ENCODE measurements around the gene CNTNAP5.

Gene CNTNAP5

DNA sequence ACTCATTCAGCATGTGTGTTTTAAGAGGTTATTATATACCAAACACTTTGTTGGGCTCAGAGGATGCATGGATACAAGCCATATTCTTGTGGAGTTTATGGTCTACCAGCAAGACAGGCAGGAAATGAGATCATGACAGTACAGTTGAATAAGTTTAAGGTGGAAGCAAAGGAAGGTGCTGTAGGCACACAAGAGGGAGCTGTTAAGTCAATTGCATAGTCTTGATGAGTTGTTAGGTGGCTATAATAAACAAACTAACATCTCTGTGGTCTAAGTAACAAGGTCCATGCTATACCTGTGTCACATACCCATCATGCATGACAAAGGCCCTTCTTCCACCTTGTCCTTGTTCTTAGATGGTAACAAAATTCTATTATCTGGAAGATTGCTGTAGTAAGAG lies 538.3 kb downstream of the CNTNAP5 start:
- peak; percentile 18 for DNase-seq

DNA sequence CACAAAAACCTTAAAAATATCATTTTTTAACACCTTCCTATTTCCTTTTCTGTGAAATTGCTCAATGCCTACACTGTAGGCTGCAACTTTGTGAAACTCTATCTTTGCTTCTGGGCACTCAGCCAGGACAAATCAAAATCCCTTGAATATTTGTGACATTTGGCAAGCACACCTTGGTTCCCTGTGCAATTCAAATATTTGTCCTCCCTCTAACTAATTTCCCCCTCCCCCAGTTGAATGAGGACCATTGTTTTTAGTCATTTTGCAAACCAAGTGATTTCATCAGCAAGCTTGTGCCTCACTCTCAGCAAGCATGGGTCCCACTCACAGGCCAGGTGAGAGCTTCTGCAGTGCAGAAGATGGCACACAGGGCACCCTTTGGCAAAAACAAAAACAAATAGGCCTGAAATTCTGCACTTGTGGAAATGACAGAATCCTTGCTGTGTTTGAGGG lies 541.5 kb downstream of the CNTNAP5 start:
- peak; percentile 11 for DNase-seq

DNA sequence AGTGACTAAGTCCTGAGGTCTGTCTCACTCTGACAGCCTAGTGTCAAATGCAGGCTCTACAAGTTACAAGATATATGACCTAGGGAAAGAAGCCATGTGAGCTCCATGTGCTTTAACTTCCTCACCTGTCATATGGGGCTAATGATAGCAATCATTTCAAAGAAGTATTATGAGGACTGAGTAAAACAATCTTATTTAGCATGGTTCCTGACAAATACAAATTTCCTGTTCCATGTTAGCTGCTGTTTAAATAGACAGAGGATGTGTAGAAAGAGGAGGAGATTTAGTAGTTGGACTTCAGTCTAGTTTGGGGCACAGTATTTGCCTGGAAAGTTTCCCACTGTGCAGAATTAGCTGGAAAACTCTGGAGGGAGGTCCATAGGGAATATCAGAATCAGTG lies 545.8 kb downstream of the CNTNAP5 start:
- no peak for DNase-seq

DNA sequence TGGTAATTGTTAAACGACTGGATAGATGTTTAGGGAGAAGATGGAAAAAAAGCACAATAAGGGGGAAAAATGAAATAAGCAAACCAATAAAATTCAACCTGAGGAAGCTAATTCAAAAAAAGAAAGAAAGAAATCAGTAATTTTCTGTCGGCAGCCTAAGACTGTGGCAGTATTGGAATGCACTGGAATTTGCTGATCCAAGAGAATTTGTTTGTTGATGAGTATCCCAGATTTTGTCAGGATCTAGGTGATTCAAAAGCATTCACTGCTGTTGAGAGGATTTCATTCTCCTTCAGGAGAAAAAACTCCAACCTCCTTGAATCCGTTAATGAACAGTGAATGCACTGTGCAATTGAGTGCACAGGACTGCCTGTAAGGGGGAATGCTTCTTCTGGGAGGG lies 546.7 kb downstream of the CNTNAP5 start:
- DNase-seq = no peak

DNA sequence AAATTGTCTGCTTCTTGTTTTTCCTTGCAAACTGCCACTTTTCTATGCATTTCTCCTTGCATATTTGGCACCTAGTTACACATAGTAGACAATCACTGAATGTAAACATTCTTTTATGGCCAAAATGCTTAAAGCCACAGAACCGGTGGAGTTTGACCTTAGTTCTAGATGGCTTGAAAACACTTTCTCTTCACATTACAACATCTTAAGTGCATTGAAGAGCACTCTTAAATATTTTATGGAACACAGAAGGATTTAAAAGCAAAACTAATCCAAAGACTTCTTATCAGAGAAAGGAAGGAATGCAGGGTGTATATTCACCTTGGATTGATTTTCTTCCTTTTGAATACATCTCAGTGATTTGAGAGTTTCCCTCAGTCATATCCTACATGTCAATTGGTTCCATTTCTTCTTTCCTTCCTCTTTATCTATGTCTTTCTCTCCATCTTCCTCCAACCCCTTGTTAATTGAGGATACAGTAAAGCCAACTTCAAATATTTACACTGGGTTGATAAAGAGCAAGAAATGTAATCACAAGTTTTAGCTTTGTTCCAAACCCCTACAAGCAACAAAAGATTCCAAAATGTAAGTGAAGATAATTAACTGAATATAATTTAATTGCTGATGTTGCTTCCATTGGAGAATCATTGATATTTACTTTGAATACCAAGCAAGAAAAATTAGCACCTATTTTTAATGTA lies 548.0 kb downstream of the CNTNAP5 start:
- DNase-seq = no peak

DNA sequence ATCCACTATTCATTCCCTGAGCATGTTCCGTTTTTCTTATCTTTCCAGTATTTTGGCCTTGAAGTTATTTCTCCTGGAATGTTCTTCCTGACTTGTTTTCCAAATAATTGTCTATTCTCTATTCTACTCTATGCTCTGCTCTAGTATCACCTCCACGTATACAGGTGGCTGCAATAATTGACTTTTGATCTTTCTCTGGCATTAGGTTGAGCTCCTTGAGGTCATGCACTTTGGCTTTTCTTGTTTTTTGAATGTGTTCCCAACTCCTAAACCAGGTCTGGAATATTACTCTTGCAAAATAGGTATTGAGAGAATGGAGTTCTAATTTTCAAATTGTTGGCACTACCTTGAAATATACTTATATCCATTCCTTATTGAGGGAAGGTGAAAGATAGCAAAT lies 550.4 kb downstream of the CNTNAP5 start:
- DNase-seq = no peak

DNA sequence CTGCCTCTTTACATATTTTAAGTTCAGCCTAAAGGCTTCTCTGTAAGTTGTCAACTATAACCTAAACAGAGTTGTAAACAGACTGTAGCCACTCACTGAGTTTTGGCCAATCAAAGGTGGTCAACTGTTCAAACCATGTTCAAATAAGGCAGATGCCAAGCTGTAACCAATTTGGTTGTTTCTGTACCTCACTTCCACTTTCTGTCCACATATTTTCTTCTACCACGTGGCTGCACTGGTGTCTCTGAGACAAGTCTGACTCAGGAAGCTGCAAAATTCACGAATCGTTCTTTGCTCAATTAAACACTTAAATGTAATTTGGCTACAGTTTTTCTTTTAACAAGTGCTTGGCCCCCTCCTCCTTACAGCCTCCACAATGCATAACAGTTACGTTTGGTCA lies 555.2 kb downstream of the CNTNAP5 start:
- no peak for DNase-seq

DNA sequence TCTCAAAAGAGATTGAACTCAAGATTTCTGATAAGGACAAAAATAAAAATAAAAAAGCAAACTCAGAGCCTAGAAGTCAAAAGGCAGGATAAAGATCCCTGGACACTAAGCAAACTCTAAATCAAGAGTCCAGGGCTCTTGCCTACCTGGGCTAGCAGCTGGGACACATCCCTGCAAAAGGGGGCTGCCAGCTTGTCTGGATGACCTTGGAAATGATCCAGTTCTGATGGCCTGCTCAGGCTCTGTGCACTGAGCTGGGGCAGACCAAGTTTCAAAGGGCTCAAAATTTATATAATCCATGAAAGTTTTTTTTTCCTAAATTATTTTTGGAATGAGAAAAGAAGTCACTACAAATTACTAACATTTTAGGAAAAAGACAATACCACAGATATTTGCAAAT lies 557.3 kb downstream of the CNTNAP5 start:
- DNase-seq = no peak

DNA sequence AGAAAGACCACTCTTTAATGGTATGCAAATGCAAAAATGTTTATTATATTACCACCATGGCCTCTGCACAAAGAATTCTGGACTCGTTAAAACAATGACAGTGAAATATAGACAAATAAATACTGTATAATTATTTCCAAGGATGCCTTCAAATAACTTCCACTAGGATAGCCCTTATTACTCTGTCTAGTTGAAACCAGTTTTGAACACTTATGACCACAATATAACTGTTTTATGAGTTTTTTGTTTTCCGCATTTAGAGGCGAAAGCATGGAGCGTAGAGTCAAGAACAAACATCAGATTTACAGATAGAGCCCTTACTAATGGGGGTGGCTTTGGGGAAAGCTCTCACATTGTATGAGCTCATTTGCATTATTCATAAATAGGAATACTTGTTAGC lies 559.5 kb downstream of the CNTNAP5 start:
- no peak for DNase-seq

DNA sequence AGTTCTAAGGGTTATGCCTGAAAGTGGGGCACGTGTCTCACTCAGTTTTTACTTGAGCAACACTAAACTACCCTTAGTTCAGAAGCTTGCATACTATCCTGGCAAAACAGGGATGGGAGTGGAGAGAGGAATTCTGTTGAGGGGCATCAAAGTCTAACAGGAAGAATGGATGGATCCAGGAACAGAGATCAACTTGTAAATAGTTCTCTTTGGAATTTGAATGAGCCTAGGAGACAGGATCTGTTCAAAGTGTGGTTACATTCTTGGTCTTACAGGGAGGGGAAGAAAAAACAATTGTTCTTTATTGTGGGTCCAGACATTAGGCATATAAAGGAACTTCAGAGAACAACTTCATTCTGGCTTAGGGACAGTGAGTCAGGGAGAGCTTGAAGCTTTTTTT lies 560.2 kb downstream of the CNTNAP5 start:
- DNase-seq = no peak

DNA sequence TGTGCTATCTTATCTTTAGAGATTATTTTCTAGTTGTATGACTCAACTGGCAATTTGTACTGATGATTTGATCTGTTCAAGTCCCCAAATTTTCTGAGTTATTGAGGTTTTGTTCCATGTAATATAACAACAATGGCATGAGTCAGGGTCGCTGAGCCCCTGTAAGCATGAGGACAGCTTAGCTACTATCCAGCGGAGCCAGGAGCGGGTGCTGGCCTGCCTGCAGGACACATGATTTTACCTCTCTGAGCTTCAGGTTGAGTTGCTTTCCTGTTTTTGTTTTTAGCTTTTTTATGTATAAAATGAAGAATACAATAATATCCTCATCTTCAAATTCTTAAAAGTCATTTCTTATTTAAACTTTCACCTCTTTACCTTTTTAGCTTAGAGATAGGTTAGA lies 561.1 kb downstream of the CNTNAP5 start:
- no peak for DNase-seq

DNA sequence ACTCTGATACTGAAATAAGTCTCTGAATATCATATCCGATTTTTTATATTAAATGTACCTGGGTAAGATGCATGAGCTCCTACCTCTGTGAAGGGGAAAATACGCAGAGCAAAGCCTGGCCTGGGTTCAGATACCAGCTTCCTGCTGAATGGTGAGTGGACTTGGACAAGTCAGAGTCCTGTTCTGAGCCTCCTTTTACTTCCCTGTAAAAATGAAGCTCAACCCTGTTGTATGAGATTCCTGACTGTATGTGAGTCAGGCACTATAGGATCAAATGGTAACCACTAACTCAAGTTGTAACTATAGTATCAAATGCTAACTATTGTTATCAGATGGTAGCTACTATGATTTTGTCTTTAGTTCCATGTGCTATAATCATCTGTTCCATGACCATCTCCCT lies 561.7 kb downstream of the CNTNAP5 start:
- no peak for DNase-seq

DNA sequence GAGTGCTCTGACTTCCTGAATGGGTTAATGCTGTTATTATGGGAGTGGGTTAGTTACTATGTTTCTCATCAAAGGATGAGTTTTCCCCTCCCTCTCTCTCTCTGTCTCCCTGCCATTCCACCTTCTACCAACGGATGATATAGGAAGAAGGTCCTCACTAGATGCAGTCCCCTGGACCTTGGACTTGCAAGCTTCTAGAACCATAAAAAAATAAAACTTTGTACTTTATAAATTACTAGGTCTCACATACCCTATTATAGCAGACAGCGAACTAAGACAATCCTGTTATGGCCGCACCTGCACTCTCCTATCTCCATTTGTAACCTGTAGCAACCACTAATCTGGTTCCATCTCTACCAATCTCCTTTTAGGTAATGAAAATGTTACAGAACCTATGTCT lies 564.9 kb downstream of the CNTNAP5 start:
- DNase-seq = no peak

DNA sequence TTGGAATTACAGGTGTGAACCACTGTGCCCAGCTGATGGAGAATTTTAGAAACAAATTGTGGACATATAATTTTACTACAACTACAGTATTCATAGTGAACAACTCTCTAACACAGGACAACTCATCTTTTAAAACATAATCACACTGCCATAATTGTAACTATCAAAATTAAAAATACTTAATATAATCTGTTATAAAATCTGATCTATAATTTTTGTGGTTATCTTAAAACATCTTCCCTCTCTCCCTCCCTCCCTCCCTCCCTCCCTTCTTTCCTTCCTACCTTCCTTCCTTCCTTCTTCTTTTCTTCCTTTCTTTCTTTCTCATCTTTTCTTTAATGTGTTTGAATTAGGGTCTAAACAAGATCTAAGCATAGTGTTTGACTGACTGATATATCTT lies 577.7 kb downstream of the CNTNAP5 start:
- DNase-seq = no peak

DNA sequence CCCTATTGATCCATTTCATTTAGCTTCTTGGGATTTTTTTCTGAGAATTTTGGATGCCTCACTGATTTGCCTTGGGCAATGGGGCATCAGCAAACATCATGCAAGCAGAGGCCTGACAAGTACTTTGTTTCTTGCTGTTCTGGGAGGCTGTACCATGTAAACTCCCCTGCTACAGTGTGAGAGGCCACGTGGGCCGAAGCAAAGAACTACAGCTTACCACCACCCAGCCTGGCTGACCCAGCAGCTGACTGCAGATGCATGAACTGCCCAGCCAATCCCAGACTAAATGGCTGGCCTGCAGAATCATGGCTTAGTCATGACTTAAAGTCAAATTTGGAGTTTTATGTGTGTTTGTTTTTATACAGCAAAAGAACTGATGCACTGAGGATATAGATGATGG lies 579.9 kb downstream of the CNTNAP5 start:
- no peak for DNase-seq

DNA sequence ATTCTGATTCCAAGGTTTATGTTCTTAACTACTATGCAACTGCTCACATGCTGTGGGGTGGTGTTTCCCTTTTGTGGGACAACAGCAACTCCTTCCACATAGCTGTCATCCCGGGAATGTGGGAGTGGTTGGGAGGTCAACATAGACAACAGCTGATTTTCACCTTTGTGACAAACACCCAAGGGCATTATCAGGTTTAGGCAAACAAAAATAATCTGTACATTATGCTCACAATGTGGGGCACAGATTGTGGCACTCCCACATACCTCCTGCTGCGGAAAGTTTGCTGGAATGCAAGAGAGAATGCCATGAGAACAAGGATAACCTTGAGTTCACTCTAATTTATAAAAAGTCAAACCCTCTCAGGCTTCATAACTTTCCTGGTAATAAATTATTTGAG lies 582.6 kb downstream of the CNTNAP5 start:
- no peak for DNase-seq

DNA sequence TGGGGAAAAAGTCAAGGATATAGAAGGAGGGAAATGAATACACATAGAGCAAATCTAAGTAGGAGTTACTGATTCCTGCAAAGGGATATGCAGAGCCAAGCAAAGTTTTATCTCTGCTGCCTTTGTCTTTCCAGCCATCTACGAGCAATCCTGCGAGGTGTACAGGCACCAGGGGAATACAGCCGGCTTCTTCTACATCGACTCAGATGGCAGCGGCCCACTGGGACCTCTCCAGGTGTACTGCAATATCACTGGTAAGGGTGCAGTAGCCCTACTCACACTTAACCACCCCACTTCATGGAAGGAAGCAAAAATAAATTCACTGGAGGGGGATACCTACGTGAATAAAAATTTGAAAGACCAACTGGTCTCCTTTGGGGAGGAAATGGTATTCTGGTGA lies 584.6 kb downstream of the CNTNAP5 start:
- DNase-seq = no peak

DNA sequence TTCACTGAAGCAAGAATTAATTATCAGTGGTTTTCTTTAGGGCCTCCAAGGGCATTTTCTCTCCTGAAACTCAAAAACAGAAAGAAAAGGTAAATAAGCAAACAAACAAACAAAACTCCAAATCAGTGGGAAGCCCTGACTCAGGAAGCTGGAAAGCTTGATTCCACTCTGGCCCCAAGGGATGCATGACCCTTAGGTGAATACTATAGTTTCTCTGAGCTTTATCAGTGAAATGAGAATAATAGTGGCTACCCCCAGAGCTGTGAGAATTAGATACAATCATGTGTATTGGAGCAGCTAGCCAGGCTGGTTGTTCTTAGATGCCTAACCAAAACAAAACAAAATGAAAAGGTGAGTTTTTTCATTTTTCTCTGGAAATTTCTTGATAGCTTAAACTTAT lies 585.1 kb downstream of the CNTNAP5 start:
- DNase-seq = no peak

DNA sequence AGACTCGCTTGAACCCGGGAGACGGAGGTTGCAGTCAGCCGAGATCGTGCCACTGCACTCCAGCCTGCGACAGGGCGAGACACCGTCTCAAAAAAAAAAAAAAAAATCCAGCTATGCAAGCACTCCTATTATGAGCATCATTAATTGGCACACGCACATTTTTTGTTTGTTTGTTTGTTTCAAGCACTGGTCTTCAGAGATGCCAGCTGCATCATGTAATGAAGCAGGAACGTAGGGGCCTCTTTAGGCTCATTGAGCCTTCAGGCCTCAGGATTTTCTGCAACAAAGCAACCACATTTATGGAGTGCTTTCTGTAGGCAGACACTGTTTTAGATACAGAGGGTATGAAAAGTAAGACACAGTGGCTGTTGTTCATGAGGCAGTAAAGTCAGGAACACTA lies 585.8 kb downstream of the CNTNAP5 start:
- no peak for DNase-seq

DNA sequence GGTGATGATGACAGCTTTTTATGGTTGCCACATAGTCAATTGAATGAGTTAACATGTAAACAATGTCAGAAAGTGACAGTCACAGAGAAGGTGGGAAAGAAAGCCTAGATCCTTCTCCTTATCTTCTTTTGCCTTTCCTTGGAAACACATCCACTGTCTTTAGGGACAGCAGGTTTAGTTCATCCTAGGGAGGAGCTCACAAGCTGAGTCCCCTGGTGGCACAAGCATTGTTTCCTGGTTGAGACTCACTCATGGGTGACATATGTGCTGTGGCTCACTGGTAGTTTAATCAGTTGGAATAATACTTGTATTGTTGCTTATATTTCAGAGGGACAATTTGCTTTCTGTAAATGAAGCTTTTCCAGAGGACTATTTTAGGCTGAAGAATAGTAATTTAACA lies 598.5 kb downstream of the CNTNAP5 start:
- peak; percentile 4 for DNase-seq

DNA sequence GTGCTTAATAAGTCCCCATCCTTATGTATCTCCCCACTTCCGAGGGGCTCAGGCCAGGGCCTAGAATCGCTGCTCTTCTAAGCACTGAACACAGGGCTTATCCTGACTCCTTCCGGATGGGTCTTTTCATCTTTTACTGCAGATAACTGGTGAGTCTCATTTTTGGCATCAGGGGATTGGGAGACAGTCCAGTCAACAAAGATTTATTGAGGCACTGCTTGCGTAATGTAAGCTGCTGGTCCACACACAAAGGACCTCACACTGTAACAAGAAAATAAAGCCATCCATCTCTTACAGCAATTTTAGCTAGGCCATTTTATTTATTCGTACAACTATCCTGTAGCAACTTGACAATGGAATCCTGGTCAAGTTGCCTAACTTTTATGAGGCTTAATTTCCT lies 600.5 kb downstream of the CNTNAP5 start:
- DNase-seq = no peak

DNA sequence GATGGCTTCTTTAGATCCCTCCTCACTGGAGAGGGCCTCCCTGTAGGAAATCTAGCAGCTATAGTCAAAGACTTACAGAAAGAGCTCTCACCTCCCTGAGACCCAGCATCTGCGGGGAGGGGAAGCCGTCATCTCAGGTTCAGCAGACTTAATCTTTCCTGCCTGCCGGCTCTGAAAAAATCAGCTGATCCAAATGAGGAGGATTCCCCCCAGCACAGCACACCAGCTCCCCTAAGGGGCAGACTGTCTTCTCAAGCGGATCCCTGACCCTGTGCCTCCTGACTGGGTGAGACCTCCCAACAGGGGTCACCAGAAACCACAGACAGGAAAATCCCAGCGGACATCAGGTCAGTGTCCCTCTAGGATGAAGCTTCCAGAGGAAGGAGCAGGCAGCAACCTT lies 601.9 kb downstream of the CNTNAP5 start:
- DNase-seq = no peak

DNA sequence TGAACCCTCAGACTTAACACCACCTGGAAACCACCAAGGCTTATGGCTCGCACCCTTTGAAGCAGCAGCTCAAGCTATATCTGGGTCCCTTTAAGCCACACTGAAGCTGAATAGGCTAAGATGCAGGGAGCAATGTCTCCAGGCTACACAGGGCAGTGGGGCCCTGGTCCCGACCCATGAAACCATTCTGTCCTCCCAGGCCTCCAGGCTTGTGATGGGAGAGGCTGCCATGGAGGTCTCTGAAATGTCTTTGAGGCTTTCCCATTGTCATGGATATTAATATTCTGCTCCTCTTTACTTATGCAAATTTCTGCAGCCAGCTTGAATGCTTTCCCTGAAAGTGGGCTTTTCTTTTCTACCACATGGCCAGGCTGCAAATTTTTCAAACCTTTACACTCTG lies 608.7 kb downstream of the CNTNAP5 start:
- no peak for DNase-seq

DNA sequence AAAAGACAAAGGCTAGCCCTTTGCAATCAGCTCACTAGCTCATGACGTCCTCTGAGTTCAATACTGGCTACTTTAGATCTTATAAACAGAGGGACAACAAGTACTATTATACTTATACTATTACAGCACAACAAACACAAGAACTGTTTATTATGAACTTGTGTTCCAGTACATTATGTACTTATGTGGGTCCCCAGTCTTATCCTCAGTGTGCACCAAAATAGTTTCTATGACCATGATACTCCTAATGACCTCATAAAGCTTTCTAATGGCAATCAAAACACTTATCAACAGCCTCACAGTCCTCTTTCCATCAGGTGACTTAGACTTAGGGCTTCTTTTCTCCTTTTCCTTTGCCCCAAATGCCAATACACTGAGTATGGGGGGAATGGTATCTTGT lies 614.4 kb downstream of the CNTNAP5 start:
- no peak for DNase-seq

DNA sequence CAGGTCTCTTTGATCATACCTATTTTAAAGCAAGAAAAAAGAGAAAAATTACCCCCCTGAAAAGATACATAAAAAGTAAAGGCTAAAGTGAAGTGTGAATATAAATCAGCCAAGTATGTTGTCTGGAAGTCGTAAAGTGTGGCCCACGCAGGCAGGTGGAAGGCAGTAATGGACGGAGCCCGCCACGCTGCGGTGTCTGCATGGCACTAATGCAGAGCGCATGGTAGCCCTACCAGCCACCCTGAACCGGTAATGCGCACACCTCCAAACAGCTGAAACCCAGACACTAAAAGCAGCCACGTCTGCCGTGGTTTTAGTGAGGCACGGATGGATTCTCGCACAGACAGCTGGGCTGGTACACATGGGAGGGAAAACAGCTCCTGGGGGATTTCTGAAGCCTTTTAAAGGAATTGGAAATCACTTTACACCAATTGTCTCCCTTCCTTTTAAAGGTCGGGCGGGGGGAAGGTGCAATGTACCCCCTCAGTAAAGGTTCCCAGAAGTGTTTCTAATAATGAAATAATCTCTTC lies 615.2 kb downstream of the CNTNAP5 start:
- no peak for DNase-seq

Measured in DMS53 (cell line).